ENCODE data around the gene CD46.

The CD46 gene

DNA sequence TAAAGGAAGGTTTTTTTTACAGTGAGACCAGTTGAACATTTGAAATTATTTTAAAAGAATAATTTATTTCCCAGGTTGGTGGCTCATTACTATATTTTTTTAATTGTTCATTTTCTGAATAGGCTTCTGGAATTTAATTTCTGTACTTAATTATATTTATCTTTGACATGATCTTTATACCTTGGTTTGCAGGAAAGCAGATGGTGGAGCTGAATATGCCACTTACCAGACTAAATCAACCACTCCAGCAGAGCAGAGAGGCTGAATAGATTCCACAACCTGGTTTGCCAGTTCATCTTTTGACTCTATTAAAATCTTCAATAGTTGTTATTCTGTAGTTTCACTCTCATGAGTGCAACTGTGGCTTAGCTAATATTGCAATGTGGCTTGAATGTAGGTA, 41.5 kb downstream of the CD46 start:
- no peaks in the 10 kb centered on the region for H3K9me3 ChIP-seq (ENCODE audit: insufficient read depth, low read length)

DNA sequence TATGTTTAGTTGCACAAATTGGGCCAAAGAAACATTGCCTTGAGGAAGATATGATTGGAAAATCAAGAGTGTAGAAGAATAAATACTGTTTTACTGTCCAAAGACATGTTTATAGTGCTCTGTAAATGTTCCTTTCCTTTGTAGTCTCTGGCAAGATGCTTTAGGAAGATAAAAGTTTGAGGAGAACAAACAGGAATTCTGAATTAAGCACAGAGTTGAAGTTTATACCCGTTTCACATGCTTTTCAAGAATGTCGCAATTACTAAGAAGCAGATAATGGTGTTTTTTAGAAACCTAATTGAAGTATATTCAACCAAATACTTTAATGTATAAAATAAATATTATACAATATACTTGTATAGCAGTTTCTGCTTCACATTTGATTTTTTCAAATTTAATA, 43.0 kb downstream of the CD46 start:
- no peak overlapping the region for H2AFZ ChIP-seq (ENCODE audit: low read depth, low read length, severe bottlenecking)
- H3K9me3 ChIP-seq (ENCODE audit: insufficient read depth, low read length): no peaks in the 10 kb centered on the region
- H3K4me2 ChIP-seq (ENCODE audit: low read depth, low read length, poor library complexity, severe bottlenecking): no peak overlapping the region
- no peaks in the 10 kb centered on the region for H3K27me3 ChIP-seq (ENCODE audit: low read length)
- no peaks in the 10 kb centered on the region for H3K9me2 ChIP-seq (replicated peaks; ENCODE audit: insufficient read depth, low read length)
- TF ChIP-seq, protein P1, sequence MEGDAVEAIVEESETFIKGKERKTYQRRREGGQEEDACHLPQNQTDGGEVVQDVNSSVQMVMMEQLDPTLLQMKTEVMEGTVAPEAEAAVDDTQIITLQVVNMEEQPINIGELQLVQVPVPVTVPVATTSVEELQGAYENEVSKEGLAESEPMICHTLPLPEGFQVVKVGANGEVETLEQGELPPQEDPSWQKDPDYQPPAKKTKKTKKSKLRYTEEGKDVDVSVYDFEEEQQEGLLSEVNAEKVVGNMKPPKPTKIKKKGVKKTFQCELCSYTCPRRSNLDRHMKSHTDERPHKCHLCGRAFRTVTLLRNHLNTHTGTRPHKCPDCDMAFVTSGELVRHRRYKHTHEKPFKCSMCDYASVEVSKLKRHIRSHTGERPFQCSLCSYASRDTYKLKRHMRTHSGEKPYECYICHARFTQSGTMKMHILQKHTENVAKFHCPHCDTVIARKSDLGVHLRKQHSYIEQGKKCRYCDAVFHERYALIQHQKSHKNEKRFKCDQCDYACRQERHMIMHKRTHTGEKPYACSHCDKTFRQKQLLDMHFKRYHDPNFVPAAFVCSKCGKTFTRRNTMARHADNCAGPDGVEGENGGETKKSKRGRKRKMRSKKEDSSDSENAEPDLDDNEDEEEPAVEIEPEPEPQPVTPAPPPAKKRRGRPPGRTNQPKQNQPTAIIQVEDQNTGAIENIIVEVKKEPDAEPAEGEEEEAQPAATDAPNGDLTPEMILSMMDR (IDR thresholded peaks at IDR 0.05; ENCODE audit: insufficient read depth, low read length, poor library complexity, severe bottlenecking): no peak
- no peak for TF ChIP-seq EZH2phosphoT487 (conservative IDR thresholded peaks at IDR 0.05; ENCODE audit: low read length)
- H3F3A ChIP-seq (ENCODE audit: insufficient read depth): peaks cover 17% of the 10 kb centered on the region
- H4K20me1 ChIP-seq (ENCODE audit: low read depth, low read length): no peaks in the 10 kb centered on the region
- H3K27ac ChIP-seq (ENCODE audit: low read depth, low read length): no peak overlapping the region
- H3K4me3 ChIP-seq (ENCODE audit: insufficient read depth, low read length, poor library complexity, severe bottlenecking): no peak overlapping the region
- no peak overlapping the region for H3K9ac ChIP-seq (ENCODE audit: low read length)
- 0 out of 2 replicates have a peak, but pooled peaks cover 4% of the 10 kb centered on the region for H3K36me3 ChIP-seq (ENCODE audit: low read length)
- no peaks in the 10 kb centered on the region for H3K79me2 ChIP-seq (ENCODE audit: insufficient read depth, low read length)

More for the DNA sequence above, 41.5 kb downstream of the CD46 start:
- Histone ChIP-seq H3K79me2 (ENCODE audit: insufficient read depth, low read length) (no peaks in the 10 kb centered on the region), H3K9ac (ENCODE audit: low read length) (no peak overlapping the region), H3K27me3 (ENCODE audit: low read length) (no peaks in the 10 kb centered on the region), H3F3A (ENCODE audit: insufficient read depth) (peaks cover 4% of the 10 kb centered on the region; the same call in 1 of the 2 replicates), H3K4me2 (ENCODE audit: low read depth, low read length, poor library complexity, severe bottlenecking) (no peak overlapping the region), H3K27ac (ENCODE audit: low read depth, low read length) (no peak overlapping the region), H2AFZ (ENCODE audit: low read depth, low read length, severe bottlenecking) (no peak overlapping the region), H3K36me3 (ENCODE audit: low read length) (0 out of 2 replicates have a peak, but pooled peaks cover 4% of the 10 kb centered on the region), H3K4me3 (ENCODE audit: insufficient read depth, low read length, poor library complexity, severe bottlenecking) (no peak overlapping the region), H4K20me1 (ENCODE audit: low read depth, low read length) (no peaks in the 10 kb centered on the region), H3K9me2 (replicated peaks; ENCODE audit: insufficient read depth, low read length) (no peaks in the 10 kb centered on the region)
- TF ChIP-seq, protein P1 (IDR thresholded peaks at IDR 0.05; ENCODE audit: insufficient read depth, low read length, poor library complexity, severe bottlenecking): no peak
- TF ChIP-seq EZH2phosphoT487 (conservative IDR thresholded peaks at IDR 0.05; ENCODE audit: low read length): no peak

DNA sequence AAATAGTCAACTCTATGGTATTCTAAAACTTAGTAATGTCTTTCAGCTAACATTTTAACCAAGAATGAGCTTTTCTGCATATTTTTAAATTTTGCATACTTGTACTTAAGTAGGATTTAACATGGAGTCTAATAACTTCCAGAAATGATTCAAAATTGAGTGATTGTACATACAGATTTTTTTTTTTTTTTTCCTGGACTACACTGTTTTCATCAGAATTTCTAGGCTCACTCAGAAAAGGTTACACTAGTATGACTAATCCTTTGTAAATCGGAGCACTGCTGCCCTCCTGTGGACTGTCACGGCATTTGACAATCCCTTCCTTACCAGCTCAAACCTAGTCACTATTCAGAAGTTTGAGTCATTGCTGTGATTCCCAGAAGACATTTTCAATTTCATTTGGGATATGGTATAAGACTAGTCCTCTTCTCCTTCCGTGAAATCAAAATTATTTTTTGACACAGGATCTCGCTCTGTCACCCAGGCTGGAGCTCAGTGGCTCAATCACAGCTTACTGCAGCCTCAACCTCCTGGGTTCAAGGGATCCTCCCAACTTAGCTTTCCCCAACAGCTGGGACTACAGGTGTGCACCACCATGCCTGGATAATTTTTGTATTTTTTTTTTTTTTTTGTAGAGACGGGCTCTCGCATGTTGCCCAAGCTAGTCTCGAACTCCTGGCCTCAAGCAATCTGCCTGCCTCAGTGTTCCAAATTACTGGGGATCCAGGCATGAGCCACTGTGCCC, 45.5 kb downstream of the CD46 start:
- no peak for TF ChIP-seq EZH2phosphoT487 (conservative IDR thresholded peaks at IDR 0.05; ENCODE audit: low read length)
- TF ChIP-seq, protein P1 (IDR thresholded peaks at IDR 0.05; ENCODE audit: insufficient read depth, low read length, poor library complexity, severe bottlenecking): peak; percentile 47
- H2AFZ ChIP-seq (ENCODE audit: low read depth, low read length, severe bottlenecking): no peak overlapping the region
- H3K9ac ChIP-seq (ENCODE audit: low read length): no peak overlapping the region
- no peak overlapping the region for H3K27ac ChIP-seq (ENCODE audit: low read depth, low read length)
- H3K27me3 ChIP-seq (ENCODE audit: low read length): no peaks in the 10 kb centered on the region
- H3K36me3 ChIP-seq (ENCODE audit: low read length): 0 out of 2 replicates have a peak, but pooled peaks cover 4% of the 10 kb centered on the region
- no peaks in the 10 kb centered on the region for H3K9me3 ChIP-seq (ENCODE audit: insufficient read depth, low read length)
- no peaks in the 10 kb centered on the region for H3K9me2 ChIP-seq (replicated peaks; ENCODE audit: insufficient read depth, low read length)
- H4K20me1 ChIP-seq (ENCODE audit: low read depth, low read length): no peaks in the 10 kb centered on the region
- no peaks in the 10 kb centered on the region for H3K79me2 ChIP-seq (ENCODE audit: insufficient read depth, low read length)
- H3K4me3 ChIP-seq (ENCODE audit: insufficient read depth, low read length, poor library complexity, severe bottlenecking): no peak overlapping the region
- no peak overlapping the region for H3K4me2 ChIP-seq (ENCODE audit: low read depth, low read length, poor library complexity, severe bottlenecking)
- peaks cover 20% of the 10 kb centered on the region for H3F3A ChIP-seq (ENCODE audit: insufficient read depth)

All from SU-DHL-6 (cell line).